ENCODE results near the gene ZNRF2.

Gene ZNRF2

DNA sequence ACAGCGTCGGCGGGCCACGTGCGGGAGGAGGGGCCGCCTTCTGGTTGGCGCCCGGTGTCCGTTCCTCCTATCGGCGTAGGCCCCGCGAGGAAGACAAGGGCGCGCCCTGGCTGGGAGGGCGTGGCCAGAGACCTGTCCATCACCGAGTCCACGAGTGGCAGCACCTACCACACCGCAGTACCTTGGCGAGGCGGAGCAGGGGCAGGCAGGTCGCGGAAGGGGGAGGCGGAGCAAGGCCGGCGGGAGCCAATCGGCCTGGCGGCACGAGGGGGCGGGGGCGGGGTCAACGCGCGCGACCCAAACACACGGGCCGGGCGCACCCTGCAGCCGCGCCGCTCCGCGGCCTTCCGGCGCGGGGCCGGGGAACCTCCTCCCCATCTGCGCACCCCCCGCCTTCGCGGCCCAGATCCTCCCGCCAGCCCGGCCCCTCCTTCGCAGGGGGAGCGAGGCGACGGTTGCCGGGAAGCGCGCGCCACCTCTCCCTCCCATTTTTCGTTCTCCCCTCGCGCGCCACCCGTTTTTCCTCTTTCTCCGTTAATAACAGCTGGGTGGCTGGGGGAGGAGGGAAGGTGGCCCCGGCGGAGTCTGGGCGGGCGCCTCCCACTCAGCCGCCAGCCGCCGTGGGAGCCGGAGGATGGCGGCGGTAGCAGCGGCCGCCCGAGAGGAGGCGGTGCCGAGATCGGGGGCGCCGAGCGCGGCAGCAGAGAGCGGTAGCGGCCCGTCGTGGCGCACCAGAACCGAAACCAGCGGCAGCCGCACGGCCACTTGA, at the start of gene ZNRF2:
Gene ZNRF2, plus strand, starts transcription at position 300 of the 769 bp plus-strand sequence. CDS start 761 bp downstream, outside the sequence.
- H3K4me1 ChIP-seq (ENCODE audit: insufficient read depth, low read length): peaks cover 12% of the 10 kb centered on the region
- peak within 1 kb of the TSS; percentile 71 for H3K27ac ChIP-seq (ENCODE audit: low read depth, low read length)
- H3K4me3 ChIP-seq (ENCODE audit: low read depth in 1 of 2, low read length in 2 of 2): peak within 1 kb of the TSS; percentile 64 to 84
- no peak within 1 kb of the TSS for H3K9ac ChIP-seq (ENCODE audit: low read length)
- no peaks in the 10 kb centered on the region for H3K36me3 ChIP-seq (ENCODE audit: insufficient read depth, low read length)
- H3K9me3 ChIP-seq (ENCODE audit: low read length): no peaks in the 10 kb centered on the region
- H3K27me3 ChIP-seq (ENCODE audit: control insufficient read depth in 1 of 2, insufficient read depth in 2 of 2, low read length in 2 of 2): no peaks in the 10 kb centered on the region

DNA sequence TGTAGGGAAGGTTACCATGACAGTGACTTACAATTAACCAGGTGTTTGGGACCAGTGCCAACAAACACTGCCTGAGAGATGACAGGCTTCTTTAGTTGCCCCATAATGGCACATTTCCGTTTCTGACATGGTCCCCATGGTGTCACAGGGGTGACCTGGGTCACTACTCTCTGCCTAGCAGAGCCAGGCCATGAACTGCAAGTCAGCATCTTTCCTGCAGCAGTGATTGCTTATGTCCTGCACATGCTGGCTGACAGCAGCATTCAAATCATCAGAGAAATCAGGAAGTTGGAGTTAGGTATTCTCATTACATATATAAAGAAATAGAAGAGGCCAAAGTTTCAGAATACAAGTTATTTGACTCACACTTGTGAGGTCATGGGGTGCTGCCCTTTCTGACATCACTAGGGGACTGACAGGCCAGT, 47.1 kb upstream of the ZNRF2 start:
- Histone ChIP-seq H3K9ac (ENCODE audit: low read length) (no peak overlapping the region), H3K4me3 (ENCODE audit: low read depth in 1 of 2, low read length in 2 of 2) (no peak overlapping the region), H3K27ac (ENCODE audit: low read depth, low read length) (no peak overlapping the region), H3K9me3 (ENCODE audit: low read length) (no peaks in the 10 kb centered on the region), H3K27me3 (ENCODE audit: control insufficient read depth in 1 of 2, insufficient read depth in 2 of 2, low read length in 2 of 2) (no peaks in the 10 kb centered on the region), H3K4me1 (ENCODE audit: insufficient read depth, low read length) (peaks cover 12% of the 10 kb centered on the region), H3K36me3 (ENCODE audit: insufficient read depth, low read length) (no peaks in the 10 kb centered on the region)

GRCh38 chr7:30238721-30239441, 45.5 kb upstream of the ZNRF2 start:
- Histone ChIP-seq H3K27ac (ENCODE audit: low read depth, low read length) (no peak overlapping the region), H3K4me1 (ENCODE audit: insufficient read depth, low read length) (peaks cover 12% of the 10 kb centered on the region), H3K9me3 (ENCODE audit: low read length) (no peaks in the 10 kb centered on the region), H3K4me3 (ENCODE audit: low read depth in 1 of 2, low read length in 2 of 2) (no peak overlapping the region), H3K36me3 (ENCODE audit: insufficient read depth, low read length) (no peaks in the 10 kb centered on the region), H3K27me3 (ENCODE audit: control insufficient read depth in 1 of 2, insufficient read depth in 2 of 2, low read length in 2 of 2) (no peaks in the 10 kb centered on the region), H3K9ac (ENCODE audit: low read length) (no peak overlapping the region)

- H3K36me3 ChIP-seq (ENCODE audit: insufficient read depth, low read length): no peaks in the 10 kb centered on the region
- no peak overlapping the region for H3K9ac ChIP-seq (ENCODE audit: low read length)
- H3K27ac ChIP-seq (ENCODE audit: low read depth, low read length): no peak overlapping the region
- peaks cover 12% of the 10 kb centered on the region for H3K4me1 ChIP-seq (ENCODE audit: insufficient read depth, low read length)
- no peaks in the 10 kb centered on the region for H3K9me3 ChIP-seq (ENCODE audit: low read length)
- no peak overlapping the region for H3K4me3 ChIP-seq (ENCODE audit: low read depth in 1 of 2, low read length in 2 of 2)
- H3K27me3 ChIP-seq (ENCODE audit: control insufficient read depth in 1 of 2, insufficient read depth in 2 of 2, low read length in 2 of 2): no peaks in the 10 kb centered on the region
Measured at GRCh38 chr7:30240106-30240800, 44.1 kb upstream of the ZNRF2 start.

- Histone ChIP-seq H3K27me3 (ENCODE audit: control insufficient read depth in 1 of 2, insufficient read depth in 2 of 2, low read length in 2 of 2) (no peaks in the 10 kb centered on the region), H3K4me3 (ENCODE audit: low read depth in 1 of 2, low read length in 2 of 2) (no peak overlapping the region), H3K27ac (ENCODE audit: low read depth, low read length) (no peak overlapping the region), H3K4me1 (ENCODE audit: insufficient read depth, low read length) (peaks cover 12% of the 10 kb centered on the region), H3K36me3 (ENCODE audit: insufficient read depth, low read length) (no peaks in the 10 kb centered on the region), H3K9ac (ENCODE audit: low read length) (no peak overlapping the region), H3K9me3 (ENCODE audit: low read length) (no peaks in the 10 kb centered on the region)
Measured at GRCh38 chr7:30241767-30242166, 42.6 kb upstream of the ZNRF2 start.

GRCh38 chr7:30244340-30244739, 40.1 kb upstream of the ZNRF2 start:
- Histone ChIP-seq H3K4me3 (ENCODE audit: low read depth in 1 of 2, low read length in 2 of 2) (no peak overlapping the region), H3K9ac (ENCODE audit: low read length) (no peak overlapping the region), H3K4me1 (ENCODE audit: insufficient read depth, low read length) (peaks cover 2% of the 10 kb centered on the region), H3K27ac (ENCODE audit: low read depth, low read length) (no peak overlapping the region), H3K36me3 (ENCODE audit: insufficient read depth, low read length) (no peaks in the 10 kb centered on the region), H3K27me3 (ENCODE audit: control insufficient read depth in 1 of 2, insufficient read depth in 2 of 2, low read length in 2 of 2) (no peaks in the 10 kb centered on the region), H3K9me3 (ENCODE audit: low read length) (no peaks in the 10 kb centered on the region)

GRCh38 chr7:30245913-30246312, 38.5 kb upstream of the ZNRF2 start:
- no peak overlapping the region for H3K4me3 ChIP-seq (ENCODE audit: low read depth in 1 of 2, low read length in 2 of 2)
- H3K9ac ChIP-seq (ENCODE audit: low read length): no peak overlapping the region
- no peaks in the 10 kb centered on the region for H3K27me3 ChIP-seq (ENCODE audit: control insufficient read depth in 1 of 2, insufficient read depth in 2 of 2, low read length in 2 of 2)
- no peaks in the 10 kb centered on the region for H3K36me3 ChIP-seq (ENCODE audit: insufficient read depth, low read length)
- no peaks in the 10 kb centered on the region for H3K9me3 ChIP-seq (ENCODE audit: low read length)
- no peak overlapping the region for H3K27ac ChIP-seq (ENCODE audit: low read depth, low read length)
- H3K4me1 ChIP-seq (ENCODE audit: insufficient read depth, low read length): no peaks in the 10 kb centered on the region

GRCh38 chr7:30246392-30246791, 38.0 kb upstream of the ZNRF2 start:
- Histone ChIP-seq H3K27ac (ENCODE audit: low read depth, low read length) (no peak overlapping the region), H3K9me3 (ENCODE audit: low read length) (no peaks in the 10 kb centered on the region), H3K27me3 (ENCODE audit: control insufficient read depth in 1 of 2, insufficient read depth in 2 of 2, low read length in 2 of 2) (no peaks in the 10 kb centered on the region), H3K36me3 (ENCODE audit: insufficient read depth, low read length) (no peaks in the 10 kb centered on the region), H3K4me3 (ENCODE audit: low read depth in 1 of 2, low read length in 2 of 2) (no peak overlapping the region), H3K9ac (ENCODE audit: low read length) (no peak overlapping the region), H3K4me1 (ENCODE audit: insufficient read depth, low read length) (no peaks in the 10 kb centered on the region)

DNA sequence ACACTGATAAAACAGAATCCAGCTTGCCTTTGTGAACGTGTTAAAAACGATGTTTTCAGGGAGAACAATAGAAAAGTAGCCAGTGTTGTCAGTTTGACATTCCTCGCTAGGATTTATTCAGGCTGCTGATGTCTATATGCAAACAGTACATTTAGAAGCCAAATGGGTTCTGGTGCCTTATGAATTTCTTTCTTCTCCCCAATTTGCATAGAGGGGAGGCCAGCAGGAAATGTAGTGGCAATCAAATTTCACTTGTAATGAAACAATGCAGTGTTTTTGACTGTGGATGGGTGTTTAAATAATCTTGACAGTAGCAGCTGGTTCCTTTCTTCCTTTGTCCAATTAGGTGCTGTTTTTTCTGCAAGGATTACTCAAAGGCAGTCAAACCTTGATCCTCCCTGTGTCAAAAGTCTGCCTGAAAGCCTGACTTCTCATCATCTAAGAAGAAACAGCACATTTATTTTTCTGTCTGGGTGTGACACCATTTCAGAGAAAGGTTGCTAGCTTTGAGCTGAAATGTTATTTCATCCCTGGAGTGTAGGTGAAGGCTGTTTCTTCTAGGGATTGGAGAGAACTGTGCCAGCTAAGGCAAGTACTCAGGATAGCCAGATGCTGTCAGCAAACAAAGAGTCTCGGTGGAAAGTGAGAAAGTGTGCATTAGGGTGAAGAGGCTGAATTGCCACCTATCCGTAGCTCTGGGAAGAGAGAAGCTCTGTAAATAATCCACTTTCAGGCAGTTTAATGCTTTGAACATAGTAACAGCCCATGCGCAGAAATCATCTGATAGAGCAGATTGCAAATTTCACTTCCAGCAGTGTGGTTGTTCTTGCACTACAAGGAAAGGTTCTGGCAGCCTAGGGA, 36.6 kb upstream of the ZNRF2 start:
- Histone ChIP-seq H3K27me3 (ENCODE audit: control insufficient read depth in 1 of 2, insufficient read depth in 2 of 2, low read length in 2 of 2) (no peaks in the 10 kb centered on the region), H3K27ac (ENCODE audit: low read depth, low read length) (no peak overlapping the region), H3K4me3 (ENCODE audit: low read depth in 1 of 2, low read length in 2 of 2) (no peak overlapping the region), H3K9ac (ENCODE audit: low read length) (no peak overlapping the region), H3K4me1 (ENCODE audit: insufficient read depth, low read length) (no peaks in the 10 kb centered on the region), H3K9me3 (ENCODE audit: low read length) (no peaks in the 10 kb centered on the region), H3K36me3 (ENCODE audit: insufficient read depth, low read length) (no peaks in the 10 kb centered on the region)

GRCh38 chr7:30249316-30249715, 35.1 kb upstream of the ZNRF2 start:
- H3K27ac ChIP-seq (ENCODE audit: low read depth, low read length): no peak overlapping the region
- peaks cover 13% of the 10 kb centered on the region for H3K4me1 ChIP-seq (ENCODE audit: insufficient read depth, low read length)
- H3K9me3 ChIP-seq (ENCODE audit: low read length): no peaks in the 10 kb centered on the region
- no peak overlapping the region for H3K9ac ChIP-seq (ENCODE audit: low read length)
- no peaks in the 10 kb centered on the region for H3K36me3 ChIP-seq (ENCODE audit: insufficient read depth, low read length)
- no peaks in the 10 kb centered on the region for H3K27me3 ChIP-seq (ENCODE audit: control insufficient read depth in 1 of 2, insufficient read depth in 2 of 2, low read length in 2 of 2)
- no peak overlapping the region for H3K4me3 ChIP-seq (ENCODE audit: low read depth in 1 of 2, low read length in 2 of 2)

Measured in muscle layer of colon (tissue), 2 donors.